Endodermal cell (in vitro differentiated cells): ENCODE data around the gene PDIA2. TPM values are rescaled to one million over a fixed set of nuclear protein-coding genes. Genes with fewer than 3 reads are reported as not detected.
"Not testable (repeated sequence)": the region's sequence is repeated elsewhere in the genome, so short reads cannot be mapped to it uniquely, and the experiment has no call there.

Source experiments
- DNase-seq: peaks from one replicate; pipeline ENCODE4 v3.0.0-alpha.2; 2017
- H3K27ac ChIP-seq: 2 replicates; pipeline ENCODE4 v1.5.1; 2013; ENCODE audit warnings: mild to moderate bottlenecking, low read depth, low read length, moderate library complexity
- H3K27me3 ChIP-seq: 2 replicates; pipeline ENCODE4 v1.6.1; 2013; ENCODE audit warnings: mild to moderate bottlenecking, low read length, moderate library complexity; ENCODE audit not compliant: insufficient read depth, control insufficient read depth, poor library complexity, severe bottlenecking
- H3K36me3 ChIP-seq: 2 replicates; pipeline ENCODE4 v1.7.0; 2013; ENCODE audit warnings: mild to moderate bottlenecking, low read length, moderate library complexity; ENCODE audit not compliant: control insufficient read depth, insufficient read depth
- H3K4me1 ChIP-seq: one replicate; pipeline ENCODE4 v1.7.0; 2013; ENCODE audit warnings: low read length; ENCODE audit not compliant: control insufficient read depth, insufficient read depth
- H3K4me3 ChIP-seq: 2 replicates; pipeline ENCODE4 v1.5.1; 2013; ENCODE audit warnings: mild to moderate bottlenecking, low read length, moderate library complexity
- H3K9ac ChIP-seq: 2 replicates; pipeline ENCODE4 v1.6.1; 2013; ENCODE audit warnings: mild to moderate bottlenecking, low read length, moderate library complexity; ENCODE audit not compliant: poor library complexity, severe bottlenecking; ENCODE audit errors: extremely low read depth
- H3K9me3 ChIP-seq: 2 replicates; pipeline ENCODE4 v1.6.1; 2013; ENCODE audit warnings: mild to moderate bottlenecking, low read length, moderate library complexity; ENCODE audit not compliant: control insufficient read depth
- H3K27ac Mint-ChIP-seq: 2 replicates; pipeline ENCODE4 v1.8.0; 2020; ENCODE audit warnings: mixed read lengths
- H3K27me3 Mint-ChIP-seq: 2 replicates; pipeline ENCODE4 v1.8.0; 2021; ENCODE audit warnings: mild to moderate bottlenecking, mixed read lengths; ENCODE audit not compliant: insufficient read depth
- H3K36me3 Mint-ChIP-seq: 2 replicates; pipeline ENCODE4 v1.8.0; 2020; ENCODE audit warnings: low read depth, mixed read lengths
- H3K4me1 Mint-ChIP-seq: 2 replicates; pipeline ENCODE4 v1.8.0; 2020; ENCODE audit warnings: mixed read lengths
- H3K4me3 Mint-ChIP-seq: 2 replicates; pipeline ENCODE4 v1.8.0; 2020; ENCODE audit warnings: mild to moderate bottlenecking, moderate library complexity, mixed read lengths
- H3K9me3 Mint-ChIP-seq: 2 replicates; pipeline ENCODE4 v1.8.0; 2020; ENCODE audit warnings: mild to moderate bottlenecking, mixed read lengths
- CTCF ChIP-seq: fragments of 200-600 bp; sonication (generic); conservative IDR thresholded peaks from 2 replicates; pipeline ENCODE4 v1.5.0; 2021; ENCODE audit warnings: antibody characterized with exemption, mild to moderate bottlenecking
- WGBS, 2 experiments: methylation state at CpG; one replicate each; pipeline versions ENCODE4 v1.1.5 to v1.1.7; 2013; ENCODE audit warnings: missing lambda C conversion rate in 2 of 2, mixed read lengths in 1 of 2; ENCODE audit not compliant: insufficient coverage in 1 of 2, insufficient read length in 1 of 2; 5-methylcytosine and 5-hydroxymethylcytosine counted together
- total RNA-seq, 2 donors: library from RNA; stranded (reverse); fragmentation: NEBNext Ultra II Directional in 1 of 2; extraction: Animal tissue kit (Norgen Biotek cat#: 25700) in 1 of 2; gene quantifications; 2 replicates in 1 of 2; 3 replicates in 1 of 2; pipeline ENCODE4 v1.2.1, GENCODE V29; 2021

PDIA2 gene
- total RNA-seq, 2 donors from 2014 or later = 2.9 to 9.9 TPM

DNA sequence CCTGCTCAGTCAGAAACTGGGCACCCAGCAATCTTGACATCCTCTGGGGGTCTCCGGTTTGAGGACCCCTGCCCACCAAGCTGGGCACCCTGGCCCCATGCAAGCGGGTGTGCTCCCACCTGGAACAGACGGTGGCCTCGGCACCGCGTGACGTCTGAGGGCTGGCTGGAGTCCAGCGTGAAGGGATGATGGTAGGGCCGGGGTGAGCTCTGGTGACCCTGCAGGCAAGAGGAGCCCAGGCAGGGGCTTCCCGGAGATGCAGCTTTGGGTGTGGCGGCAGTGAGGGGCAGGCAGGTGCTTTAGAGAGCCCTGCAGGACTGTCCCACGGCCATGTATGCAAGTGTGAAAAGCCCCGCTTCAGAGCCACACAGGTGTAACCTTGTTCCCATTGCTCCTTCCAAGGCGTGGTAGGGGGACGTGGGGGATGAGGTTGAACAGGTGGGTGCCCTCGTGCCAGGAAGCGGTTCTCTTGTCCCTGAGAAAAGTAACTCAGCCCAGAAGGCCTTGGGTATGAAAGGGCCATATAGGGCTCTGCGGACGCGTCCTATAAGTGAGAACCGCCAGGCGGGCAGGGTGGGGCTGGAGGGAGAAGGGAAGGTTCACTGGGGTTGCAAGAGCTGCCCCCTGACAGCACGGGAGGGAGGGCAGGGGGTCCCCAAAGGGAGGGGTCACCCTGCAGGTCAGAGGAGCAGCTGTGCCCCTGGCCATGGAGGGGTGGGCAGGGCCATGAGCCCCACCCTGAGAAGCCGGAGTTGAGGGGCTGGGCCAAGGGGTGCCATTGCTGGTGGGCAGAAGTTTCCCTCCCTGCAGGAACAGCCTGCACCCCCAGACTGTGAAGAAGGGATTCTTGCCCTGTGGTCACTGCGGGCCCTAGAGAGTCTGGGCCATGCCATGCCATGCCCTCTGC, 16.5 kb upstream of the PDIA2 start:
- H3K27me3 Mint-ChIP-seq = no peaks in the 10 kb centered on the region
- H3K4me3 ChIP-seq = no peak overlapping the region
- no peak for TF ChIP-seq CTCF
- WGBS, 2 experiments = 86 to 89% methylated on average over 16 to 25 of the region's 25 CpGs
- no peaks in the 10 kb centered on the region for H3K9me3 ChIP-seq
- H3K4me1 Mint-ChIP-seq = no peaks in the 10 kb centered on the region
- H3K4me1 ChIP-seq = no peaks in the 10 kb centered on the region
- no peaks in the 10 kb centered on the region for H3K27me3 ChIP-seq
- H3K27ac Mint-ChIP-seq = no peak overlapping the region
- no peaks in the 10 kb centered on the region for H3K36me3 ChIP-seq
- H3K4me3 Mint-ChIP-seq = no peak overlapping the region
- H3K36me3 Mint-ChIP-seq = peaks cover 13% of the 10 kb centered on the region
- H3K9ac ChIP-seq = no peak overlapping the region
- peak; percentile 48 for DNase-seq
- H3K27ac ChIP-seq = peak overlapping the region; percentile 7
- H3K9me3 Mint-ChIP-seq = no peaks in the 10 kb centered on the region

- H3K4me3 Mint-ChIP-seq, H3K9me3 ChIP-seq, H3K27ac Mint-ChIP-seq, H3K4me1 ChIP-seq, H3K4me3 ChIP-seq, H3K4me1 Mint-ChIP-seq, DNase-seq, H3K36me3 Mint-ChIP-seq, H3K27ac ChIP-seq, H3K9me3 Mint-ChIP-seq, H3K27me3 ChIP-seq, H3K36me3 ChIP-seq, H3K9ac ChIP-seq, H3K27me3 Mint-ChIP-seq: not testable (repeated sequence)
- 89 to 98% methylated on average over 13 to 17 of the region's 17 CpGs for WGBS, 2 experiments
Observed at GRCh38 chr16:267562-267961, 15.4 kb upstream of the PDIA2 start.

GRCh38 chr16:268141-269053, 14.6 kb upstream of the PDIA2 start:
- Histone ChIP-seq H3K36me3 (no peaks in the 10 kb centered on the region), H3K27ac (no peak overlapping the region), H3K9ac (no peak overlapping the region), H3K4me3 (no peak overlapping the region), H3K27me3 (no peaks in the 10 kb centered on the region), H3K9me3 (no peaks in the 10 kb centered on the region), H3K4me1 (no peaks in the 10 kb centered on the region)
- Mint-ChIP-seq H3K27ac (no peak overlapping the region), H3K36me3 (peaks cover 3% of the 10 kb centered on the region), H3K9me3 (no peaks in the 10 kb centered on the region), H3K4me3 (no peak overlapping the region), H3K27me3 (peaks cover 1% of the 10 kb centered on the region), H3K4me1 (no peaks in the 10 kb centered on the region)
- 88 to 91% methylated on average over 37 to 40 of the region's 40 CpGs for WGBS, 2 experiments
- no peak for TF ChIP-seq CTCF
- no peak for DNase-seq
